Astrocyte (in vitro differentiated cells and primary cell): ENCODE data around the gene MYOZ2. TPM values are rescaled to one million over a fixed set of nuclear protein-coding genes. Genes with fewer than 3 reads are reported as not detected.
"Not testable (repeated sequence)": the region's sequence is repeated elsewhere in the genome, so short reads cannot be mapped to it uniquely, and the experiment has no call there.

Experiments used
- DNase-seq: peaks from one replicate; pipeline ENCODE4 v3.0.0-alpha.2; 2010; ENCODE audit warnings: low read depth
- FAIRE-seq: peaks from 2 replicates; lab custom pipeline; 2011; peaks lifted over from hg19 to GRCh38; lab: Jason Lieb, UNC
- H2AFZ ChIP-seq: 2 replicates; pipeline ENCODE4 v1.6.0; 2012; ENCODE audit warnings: low read depth, low read length, inconsistent platforms
- H3K27ac ChIP-seq: 2 replicates; pipeline ENCODE4 v1.5.1; 2011; ENCODE audit warnings: low read depth, low read length, inconsistent platforms
- H3K27me3 ChIP-seq: 2 replicates; pipeline ENCODE4 v1.6.0; 2011; ENCODE audit warnings: low read length, inconsistent platforms; ENCODE audit not compliant: insufficient read depth
- H3K36me3 ChIP-seq: 2 replicates; pipeline ENCODE4 v1.5.1; 2011; ENCODE audit warnings: low read length, inconsistent platforms; ENCODE audit not compliant: insufficient read depth
- H3K4me1 ChIP-seq: 2 replicates; pipeline ENCODE4 v1.5.1; 2011; ENCODE audit warnings: low read length, inconsistent platforms; ENCODE audit not compliant: insufficient read depth
- H3K4me2 ChIP-seq: 2 replicates; pipeline ENCODE4 v1.6.0; 2012; ENCODE audit warnings: low read length, inconsistent platforms
- H3K4me3 ChIP-seq: 2 replicates; pipeline ENCODE4 v1.5.1; 2011; ENCODE audit warnings: low read depth, mild to moderate bottlenecking, low read length, inconsistent platforms; ENCODE audit not compliant: insufficient read depth
- H3K79me2 ChIP-seq: 2 replicates; pipeline ENCODE4 v1.6.0; 2012; ENCODE audit warnings: mild to moderate bottlenecking, low read length, inconsistent platforms; ENCODE audit not compliant: insufficient read depth
- H3K9ac ChIP-seq: 2 replicates; pipeline ENCODE4 v1.6.0; 2012; ENCODE audit warnings: mild to moderate bottlenecking, low read length, inconsistent platforms
- H3K9me3 ChIP-seq: 2 replicates; pipeline ENCODE4 v1.5.1; 2012; ENCODE audit warnings: low read depth, mild to moderate bottlenecking, low read length, inconsistent platforms; ENCODE audit not compliant: insufficient read depth
- H4K20me1 ChIP-seq: 2 replicates; pipeline ENCODE4 v1.6.0; 2012; ENCODE audit warnings: low read length, inconsistent platforms; ENCODE audit not compliant: insufficient read depth
- H3K27ac Mint-ChIP-seq: one replicate; pipeline ENCODE4 v1.8.0; 2021; ENCODE audit warnings: mild to moderate bottlenecking, mixed read lengths; ENCODE audit not compliant: unreplicated experiment
- H3K27me3 Mint-ChIP-seq: one replicate; pipeline ENCODE4 v1.8.0; 2021; ENCODE audit warnings: low read depth, mixed read lengths; ENCODE audit not compliant: unreplicated experiment
- H3K36me3 Mint-ChIP-seq: one replicate; pipeline ENCODE4 v1.8.0; 2021; ENCODE audit warnings: low read depth, mixed read lengths; ENCODE audit not compliant: unreplicated experiment
- H3K4me1 Mint-ChIP-seq: one replicate; pipeline ENCODE4 v1.8.0; 2021; ENCODE audit warnings: low read depth, mixed read lengths; ENCODE audit not compliant: unreplicated experiment
- H3K4me3 Mint-ChIP-seq: one replicate; pipeline ENCODE4 v1.8.0; 2021; ENCODE audit warnings: mild to moderate bottlenecking, moderate library complexity, mixed read lengths; ENCODE audit not compliant: unreplicated experiment
- H3K9me3 Mint-ChIP-seq: one replicate; pipeline ENCODE4 v1.8.0; 2021; ENCODE audit warnings: mild to moderate bottlenecking, mixed read lengths; ENCODE audit not compliant: unreplicated experiment
- CTCF ChIP-seq: IDR thresholded peaks from 2 replicates; pipeline ENCODE4 v1.5.1; 2011; ENCODE audit warnings: low read depth, mild to moderate bottlenecking, inconsistent platforms, low read length, moderate library complexity; ENCODE audit not compliant: insufficient read depth
- EZH2 ChIP-seq: IDR thresholded peaks from 2 replicates; pipeline ENCODE4 v1.6.1; 2012; ENCODE audit warnings: mild to moderate bottlenecking, low read length, inconsistent platforms; ENCODE audit not compliant: insufficient read depth
- total RNA-seq: library from RNA; stranded (reverse); gene quantifications from 2 replicates; pipeline ENCODE4 v1.2.1, GENCODE V29; 2021

Gene MYOZ2
- total RNA-seq, 1 donor from 2014 or later: 1.1 TPM

- TF ChIP-seq CTCF: no peak
- TF ChIP-seq EZH2: no peak
Observed at GRCh38 chr4:119138046-119138445, 2.4 kb downstream of the MYOZ2 start.

DNA sequence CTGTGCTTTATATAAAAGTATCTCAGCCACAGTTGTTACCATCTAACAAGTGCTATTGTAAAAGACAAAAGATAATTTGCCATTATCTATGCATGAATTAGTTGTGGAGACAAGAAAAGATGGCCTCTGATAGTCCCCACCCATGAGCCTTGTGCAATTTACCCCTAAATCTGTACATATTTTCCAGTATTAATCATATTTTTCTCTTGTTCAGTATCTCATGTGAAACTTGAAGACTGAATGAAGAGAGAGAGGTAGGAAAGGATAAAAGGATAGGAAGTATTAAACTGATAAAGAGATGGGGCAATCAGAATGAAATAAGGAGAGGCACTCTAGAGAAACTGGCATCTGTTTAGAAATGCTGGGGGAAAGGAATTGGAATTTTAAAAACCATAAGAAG lies 3.7 kb downstream of the MYOZ2 start:
- H3K4me2 ChIP-seq: no peak overlapping the region
- DNase-seq: peak; percentile 6
- FAIRE-seq: no peak
- H3K4me3 Mint-ChIP-seq: no peak overlapping the region
- no peak overlapping the region for H3K27ac Mint-ChIP-seq
- no peaks in the 10 kb centered on the region for H3K79me2 ChIP-seq
- H3K27me3 ChIP-seq: no peaks in the 10 kb centered on the region
- peaks cover 3% of the 10 kb centered on the region for H3K9me3 Mint-ChIP-seq
- H3K4me1 Mint-ChIP-seq: peaks cover 12% of the 10 kb centered on the region
- H3K27me3 Mint-ChIP-seq: no peaks in the 10 kb centered on the region
- H3K36me3 Mint-ChIP-seq: no peaks in the 10 kb centered on the region
- no peak overlapping the region for H3K4me3 ChIP-seq
- no peaks in the 10 kb centered on the region for H3K36me3 ChIP-seq
- no peak overlapping the region for H2AFZ ChIP-seq
- no peaks in the 10 kb centered on the region for H3K4me1 ChIP-seq
- H4K20me1 ChIP-seq: no peaks in the 10 kb centered on the region
- no peak overlapping the region for H3K9ac ChIP-seq
- H3K9me3 ChIP-seq: no peaks in the 10 kb centered on the region
- TF ChIP-seq EZH2 (no peak), CTCF (no peak)
- H3K27ac ChIP-seq: no peak overlapping the region

More at GRCh38 chr4:119138046-119138445, 2.4 kb downstream of the MYOZ2 start:
- H3K27me3 Mint-ChIP-seq: no peaks in the 10 kb centered on the region
- H3K4me1 Mint-ChIP-seq: peaks cover 12% of the 10 kb centered on the region
- Histone ChIP-seq H3K4me2 (no peak overlapping the region), H4K20me1 (no peaks in the 10 kb centered on the region), H3K27ac (no peak overlapping the region), H3K9ac (no peak overlapping the region), H3K79me2 (no peaks in the 10 kb centered on the region), H3K36me3 (no peaks in the 10 kb centered on the region), H3K4me3 (no peak overlapping the region), H2AFZ (no peak overlapping the region), H3K4me1 (no peaks in the 10 kb centered on the region), H3K9me3 (no peaks in the 10 kb centered on the region), H3K27me3 (no peaks in the 10 kb centered on the region)
- DNase-seq (peak; percentile 51), FAIRE-seq (no peak)
- H3K36me3 Mint-ChIP-seq: no peaks in the 10 kb centered on the region
- no peak overlapping the region for H3K4me3 Mint-ChIP-seq
- H3K27ac Mint-ChIP-seq: no peak overlapping the region
- no peaks in the 10 kb centered on the region for H3K9me3 Mint-ChIP-seq

DNA sequence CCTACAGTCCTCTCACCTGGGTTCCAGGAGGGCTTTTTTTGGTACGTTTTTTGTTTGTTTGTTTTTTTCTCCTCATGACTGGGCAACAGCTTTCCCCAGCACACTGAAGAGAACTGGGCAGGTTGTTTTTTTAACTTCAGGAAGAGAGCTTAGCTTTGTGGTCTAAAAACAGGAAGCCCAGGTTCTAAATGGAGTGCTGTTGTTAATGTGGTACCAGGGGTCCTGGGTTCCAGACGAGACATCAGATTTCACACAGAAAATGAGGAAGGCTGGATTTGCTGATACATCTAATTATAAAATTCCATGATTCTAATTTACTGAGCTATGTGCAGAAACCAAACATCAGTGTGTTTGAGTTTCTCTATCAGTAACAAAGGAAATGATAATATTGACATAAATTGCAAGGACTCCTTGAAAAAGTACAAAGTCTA lies 4.2 kb downstream of the MYOZ2 start:
- Histone ChIP-seq H4K20me1 (no peaks in the 10 kb centered on the region), H3K4me1 (no peaks in the 10 kb centered on the region), H3K79me2 (no peaks in the 10 kb centered on the region), H3K27me3 (no peaks in the 10 kb centered on the region), H2AFZ (no peak overlapping the region), H3K4me3 (no peak overlapping the region), H3K36me3 (no peaks in the 10 kb centered on the region), H3K9ac (no peak overlapping the region), H3K9me3 (no peaks in the 10 kb centered on the region), H3K27ac (no peak overlapping the region), H3K4me2 (no peak overlapping the region)
- peaks cover 12% of the 10 kb centered on the region for H3K4me1 Mint-ChIP-seq
- H3K9me3 Mint-ChIP-seq: peaks cover 3% of the 10 kb centered on the region
- no peak for FAIRE-seq
- no peak overlapping the region for H3K27ac Mint-ChIP-seq
- DNase-seq: no peak
- TF ChIP-seq EZH2: no peak
- no peak for TF ChIP-seq CTCF
- no peaks in the 10 kb centered on the region for H3K36me3 Mint-ChIP-seq
- no peaks in the 10 kb centered on the region for H3K27me3 Mint-ChIP-seq
- no peak overlapping the region for H3K4me3 Mint-ChIP-seq

GRCh38 chr4:119141283-119141682 lies 5.7 kb downstream of the MYOZ2 start:
- H3K36me3 ChIP-seq, H4K20me1 ChIP-seq, H3K9me3 ChIP-seq, H3K36me3 Mint-ChIP-seq, H3K27me3 ChIP-seq, H3K9me3 Mint-ChIP-seq, DNase-seq, FAIRE-seq, H3K27me3 Mint-ChIP-seq, H3K4me2 ChIP-seq, H3K4me3 ChIP-seq, H3K4me1 Mint-ChIP-seq, H3K27ac Mint-ChIP-seq, H3K4me1 ChIP-seq, H2AFZ ChIP-seq, H3K4me3 Mint-ChIP-seq, H3K79me2 ChIP-seq, H3K27ac ChIP-seq, H3K9ac ChIP-seq: not testable (repeated sequence)
